ENCODE measurements around the gene PRR30. TPM values are rescaled to one million over a fixed set of nuclear protein-coding genes. Genes with fewer than 3 reads are reported as not detected.

The PRR30 gene
- total RNA-seq, 1 experiment from 2014 or later: not detected

- TF ChIP-seq CTCF (IDR thresholded peaks at IDR 0.05; ENCODE audit: unreplicated experiment): no peak
- CTCF ChIA-PET: interaction anchor here (0.8 to 1.3 kb wide), 2 partner anchors 56 to 347 kb away, joined by 3 to 6 read pairs; no protein-coding TSS in a partner anchor
- DNase-seq (ENCODE audit: unreplicated experiment): no peak
- BruUV-seq (replicated peaks): no TSS peak
- POLR2A ChIA-PET: interaction anchor here (0.6 to 2.5 kb wide), 3 partner anchors 77 to 245 kb away, joined by 3 to 20 read pairs (median 9); partner anchors contain the start of genes ATRAID, GTF3C2, SLC5A6 and ZNF513
- no peaks in the 10 kb centered on the region for H3K9me3 Mint-ChIP-seq (ENCODE audit: unreplicated experiment)
- peak overlapping the region; percentile 91 for H3K4me3 Mint-ChIP-seq (ENCODE audit: unreplicated experiment)
- peaks cover 11% of the 10 kb centered on the region for H3K4me1 Mint-ChIP-seq (ENCODE audit: insufficient read depth, unreplicated experiment)
- H3K36me3 Mint-ChIP-seq (ENCODE audit: insufficient read depth, unreplicated experiment): peaks cover 19% of the 10 kb centered on the region
- H3K27me3 Mint-ChIP-seq (ENCODE audit: insufficient read depth, unreplicated experiment): no peaks in the 10 kb centered on the region
- intact Hi-C loops (cut with micrococcal nuclease): no loop called here
- peak overlapping the region; percentile 19 for H3K27ac Mint-ChIP-seq (ENCODE audit: low read depth, unreplicated experiment)
Observed at GRCh38 chr2:27135478-27135955, 3.7 kb downstream of the PRR30 start.

GRCh38 chr2:27134781-27135477 is 4.3 kb downstream of the PRR30 start:
- ChIA-PET POLR2A (interaction anchor here (0.6 to 2.5 kb wide), 13 partner anchors 10 to 246 kb away, joined by 3 to 20 read pairs (median 3); partner anchors contain the start of genes ABHD1, ATRAID, CAD and GTF3C2), CTCF (interaction anchor here (0.6 to 1.6 kb wide), 4 partner anchors 84 to 1674 kb away, joined by 3 to 4 read pairs (median 3); no protein-coding TSS in a partner anchor)
- H3K4me3 Mint-ChIP-seq (ENCODE audit: unreplicated experiment): peak overlapping the region; percentile 91
- H3K9me3 Mint-ChIP-seq (ENCODE audit: unreplicated experiment): no peaks in the 10 kb centered on the region
- H3K36me3 Mint-ChIP-seq (ENCODE audit: insufficient read depth, unreplicated experiment): peaks cover 19% of the 10 kb centered on the region
- no peak for TF ChIP-seq CTCF (IDR thresholded peaks at IDR 0.05; ENCODE audit: unreplicated experiment)
- DNase-seq (ENCODE audit: unreplicated experiment): no peak
- intact Hi-C loops (cut with micrococcal nuclease): loop anchor here (5.0 kb wide), 1 partner anchor 57 kb away; no protein-coding TSS in a partner anchor
- peak overlapping the region; percentile 92 for H3K27ac Mint-ChIP-seq (ENCODE audit: low read depth, unreplicated experiment)
- no peaks in the 10 kb centered on the region for H3K27me3 Mint-ChIP-seq (ENCODE audit: insufficient read depth, unreplicated experiment)
- H3K4me1 Mint-ChIP-seq (ENCODE audit: insufficient read depth, unreplicated experiment): peaks cover 11% of the 10 kb centered on the region
- BruUV-seq (replicated peaks): no TSS peak

GRCh38 chr2:27133905-27134780 is 5.1 kb downstream of the PRR30 start, which contains the start of gene PREB:
TSS of gene PREB (minus strand) at chr2:27134636. CDS start at chr2:27134421, 215 bp downstream.
- intact Hi-C loops (cut with micrococcal nuclease): loop anchor here (5.0 kb wide), 1 partner anchor 58 kb away; no protein-coding TSS in a partner anchor
- CTCF ChIA-PET: interaction anchor here (0.6 to 1.8 kb wide), 14 partner anchors 11 to 1675 kb away, joined by 3 to 8 read pairs (median 4); partner anchors contain the start of gene ABHD1
- H3K4me1 Mint-ChIP-seq (ENCODE audit: insufficient read depth, unreplicated experiment): peaks cover 11% of the 10 kb centered on the region

More at GRCh38 chr2:27133905-27134780, 5.1 kb downstream of the PRR30 start, which contains the start of gene PREB:
- no TSS peak for BruUV-seq (replicated peaks)
- Mint-ChIP-seq H3K27me3 (ENCODE audit: insufficient read depth, unreplicated experiment) (no peaks in the 10 kb centered on the region), H3K4me3 (ENCODE audit: unreplicated experiment) (peak within 1 kb of the TSS; percentile 91), H3K27ac (ENCODE audit: low read depth, unreplicated experiment) (peak within 1 kb of the TSS; percentile 92), H3K36me3 (ENCODE audit: insufficient read depth, unreplicated experiment) (peaks cover 19% of the 10 kb centered on the region), H3K9me3 (ENCODE audit: unreplicated experiment) (no peaks in the 10 kb centered on the region)
- POLR2A ChIA-PET: interaction anchor here (0.6 to 2.5 kb wide), 16 partner anchors 10 to 222 kb away, joined by 3 to 20 read pairs (median 4); partner anchors contain the start of genes ABHD1, ATRAID, CAD and GTF3C2
- no peak for TF ChIP-seq CTCF (IDR thresholded peaks at IDR 0.05; ENCODE audit: unreplicated experiment)
- peak; percentile 96 for DNase-seq (ENCODE audit: unreplicated experiment)
